HG03095 (cell line): ENCODE measurements around the gene KIAA1217.

Source experiments
- ATAC-seq: cut with Tn5 transposase; IDR thresholded peaks from one replicate; pipeline ENCODE4 v1.9.1; 2021; ENCODE audit warnings: moderate library complexity; ENCODE audit not compliant: unreplicated experiment

The KIAA1217 gene

GRCh38 chr10:24571870-24572450 lies 363.0 kb downstream of the KIAA1217 start:
- no peak for ATAC-seq

GRCh38 chr10:24574161-24574560 lies 365.2 kb downstream of the KIAA1217 start:
- ATAC-seq: no peak

GRCh38 chr10:24574578-24575155 lies 365.7 kb downstream of the KIAA1217 start:
- no peak for ATAC-seq

- ATAC-seq: no peak
Observed at GRCh38 chr10:24575481-24576002, 366.6 kb downstream of the KIAA1217 start.

- no peak for ATAC-seq
Observed at GRCh38 chr10:24579448-24579847, 370.5 kb downstream of the KIAA1217 start.

- ATAC-seq: no peak
Observed at GRCh38 chr10:24579906-24580305, 371.0 kb downstream of the KIAA1217 start.

GRCh38 chr10:24589265-24589664 lies 380.3 kb downstream of the KIAA1217 start:
- no peak for ATAC-seq

GRCh38 chr10:24590697-24591457 lies 381.9 kb downstream of the KIAA1217 start:
- ATAC-seq: no peak

GRCh38 chr10:24596217-24596930 lies 387.4 kb downstream of the KIAA1217 start:
- no peak for ATAC-seq

GRCh38 chr10:24597426-24597825 lies 388.5 kb downstream of the KIAA1217 start:
- no peak for ATAC-seq
